A673 (cell line): ENCODE measurements around the gene GATA1. TPM values are rescaled to one million over a fixed set of nuclear protein-coding genes. Genes with fewer than 3 reads are reported as not detected.

Experiments used
- BruUV-seq: library from RNA; stranded (reverse); fragments of 400-500 nt; replicated peaks from 2 replicates; lab custom pipeline; 2021; lab: Mats Ljungman, UMichigan
- CTCF ChIA-PET: fragments of 300-600 bp; sonication (Branson Sonifier 250); formaldehyde crosslinking; loops from one replicate; lab custom pipeline; 2022; ENCODE audit warnings: antibody characterized with exemption; lab: Charles Lee
- POLR2A ChIA-PET: fragments of 300-600 bp; sonication (Branson Sonifier 250); formaldehyde crosslinking; loops from one replicate; lab custom pipeline; 2022; ENCODE audit warnings: antibody characterized with exemption; ENCODE audit not compliant: low non-redundant PET; lab: Charles Lee
- DNase-seq: peaks from one replicate; pipeline ENCODE4 v3.0.0-alpha.2; 2015; ENCODE audit warnings: low spot score
- H3K27ac ChIP-seq: fragments of 200-600 bp; sonication (generic); 2 replicates; pipeline ENCODE4 v1.5.1; 2016; ENCODE audit warnings: mixed run types, low read depth, mild to moderate bottlenecking, mixed read lengths, antibody characterized with exemption, low read length; ENCODE audit not compliant: poor library complexity, severe bottlenecking
- H3K27me3 ChIP-seq: fragments of 200-600 bp; sonication (generic); replicated peaks from 2 replicates; pipeline ENCODE4 v1.6.1; 2017; ENCODE audit warnings: mixed run types, low read depth, mild to moderate bottlenecking, mixed read lengths, antibody characterized with exemption, low read length; ENCODE audit not compliant: insufficient read depth, poor library complexity
- H3K36me3 ChIP-seq: fragments of 200-600 bp; sonication (generic); 2 replicates; pipeline ENCODE4 v1.6.1; 2016; ENCODE audit warnings: mixed run types, mild to moderate bottlenecking, mixed read lengths, antibody characterized with exemption, low read length; ENCODE audit not compliant: insufficient read depth, poor library complexity, severe bottlenecking
- H3K4me1 ChIP-seq: fragments of 200-600 bp; sonication (generic); 2 replicates; pipeline ENCODE4 v1.6.1; 2017; ENCODE audit warnings: mixed run types, mild to moderate bottlenecking, mixed read lengths, antibody characterized with exemption, low read length; ENCODE audit not compliant: insufficient read depth, poor library complexity, severe bottlenecking
- H3K4me3 ChIP-seq: fragments of 200-600 bp; sonication (generic); 2 replicates; pipeline ENCODE4 v1.5.1; 2016; ENCODE audit warnings: low read depth, mixed run types, mild to moderate bottlenecking, mixed read lengths, low read length; ENCODE audit not compliant: poor library complexity, severe bottlenecking
- H3K9me3 ChIP-seq: fragments of 200-600 bp; sonication (generic); 2 replicates; pipeline ENCODE4 v1.6.1; 2016; ENCODE audit warnings: mixed run types, low read depth, mild to moderate bottlenecking, mixed read lengths, antibody characterized with exemption, low read length; ENCODE audit not compliant: poor library complexity, severe bottlenecking
- CTCF ChIP-seq: fragments of 300-800, 200-600 bp; sonication (generic); conservative IDR thresholded peaks from 2 replicates; pipeline ENCODE4 v1.5.1; 2017; ENCODE audit warnings: low read depth, mild to moderate bottlenecking, antibody characterized with exemption, low read length, moderate library complexity, mixed read lengths
- EZH2 ChIP-seq: fragments of 200-600 bp; sonication (generic); IDR thresholded peaks from 2 replicates; pipeline ENCODE4 v1.6.1; 2017; ENCODE audit warnings: borderline replicate concordance, low read depth, mild to moderate bottlenecking, mixed read lengths, antibody characterized with exemption, low read length; ENCODE audit not compliant: poor library complexity, severe bottlenecking
- intact Hi-C: fragments of 100-400 bp; cut with micrococcal nuclease; formaldehyde crosslinking; loops from one replicate; pipeline ENCODE4 v1.10.0; 2022; ENCODE audit not compliant: unreplicated experiment
- total RNA-seq: library from RNA; stranded (reverse); gene quantifications from 2 replicates; pipeline ENCODE4 v1.2.3, GENCODE V29; 2021

GATA1 gene
- total RNA-seq, 1 experiment from 2014 or later: not detected

GRCh38 chrX:48781705-48782104, 4.7 kb upstream of the GATA1 start:
- Histone ChIP-seq H3K4me1 (no peaks in the 10 kb centered on the region), H3K27me3 (no peaks in the 10 kb centered on the region), H3K27ac (no peak overlapping the region), H3K4me3 (no peak overlapping the region), H3K36me3 (no peaks in the 10 kb centered on the region), H3K9me3 (no peaks in the 10 kb centered on the region)
- intact Hi-C loops: no loop called here
- TF ChIP-seq CTCF (no peak), EZH2 (no peak)
- ChIA-PET CTCF (no interaction called here), POLR2A (no interaction called here)
- DNase-seq: no peak
- BruUV-seq: no TSS peak

- intact Hi-C loops: no loop called here
Measured at GRCh38 chrX:48782216-48782615, 4.2 kb upstream of the GATA1 start.

GRCh38 chrX:48782795-48783194, 3.6 kb upstream of the GATA1 start:
- no peaks in the 10 kb centered on the region for H3K9me3 ChIP-seq
- POLR2A ChIA-PET: no interaction called here
- no TSS peak for BruUV-seq
- no peaks in the 10 kb centered on the region for H3K27me3 ChIP-seq
- CTCF ChIA-PET: interaction anchor here (0.6 kb wide), 1 partner anchor 162 kb away, joined by 6 read pairs; no protein-coding TSS in a partner anchor
- H3K27ac ChIP-seq: no peak overlapping the region
- TF ChIP-seq CTCF (no peak), EZH2 (no peak)
- H3K4me1 ChIP-seq: no peaks in the 10 kb centered on the region
- no peak overlapping the region for H3K4me3 ChIP-seq
- DNase-seq: no peak
- no peaks in the 10 kb centered on the region for H3K36me3 ChIP-seq
- intact Hi-C loops: no loop called here

More at GRCh38 chrX:48782216-48782615, 4.2 kb upstream of the GATA1 start:
- POLR2A ChIA-PET: no interaction called here
- Histone ChIP-seq H3K36me3 (no peaks in the 10 kb centered on the region), H3K27ac (no peak overlapping the region), H3K27me3 (no peaks in the 10 kb centered on the region), H3K9me3 (no peaks in the 10 kb centered on the region), H3K4me1 (no peaks in the 10 kb centered on the region), H3K4me3 (no peak overlapping the region)
- CTCF ChIA-PET: no interaction called here
- TF ChIP-seq CTCF: no peak
- no peak for TF ChIP-seq EZH2
- no TSS peak for BruUV-seq
- DNase-seq: no peak
